ENCODE measurements around the gene STUB1.
A peak's percentile ranks its signal among the peaks of the same experiment; 100 is the strongest.

Gene STUB1

GRCh38 chr16:714558-715476 is 34.6 kb downstream of the STUB1 start, which contains the start of gene METRN:
Gene METRN (plus strand): TSS chr16:715118. CDS start chr16:715290, 172 bp downstream.
- DNase-seq: peak; percentile 92

GRCh38 chr16:715477-716199 is 35.4 kb downstream of the STUB1 start:
- no peak for DNase-seq

- DNase-seq: no peak
Measured at GRCh38 chr16:716200-716568, 36.0 kb downstream of the STUB1 start.

- no peak for DNase-seq
Measured at GRCh38 chr16:716768-717325, 36.6 kb downstream of the STUB1 start.

GRCh38 chr16:717450-718245 is 37.4 kb downstream of the STUB1 start:
- DNase-seq: no peak

GRCh38 chr16:718389-718788 is 38.2 kb downstream of the STUB1 start:
- no peak for DNase-seq

- no peak for DNase-seq
Measured at GRCh38 chr16:718922-719321, 38.7 kb downstream of the STUB1 start.

- peak; percentile 26 for DNase-seq
Measured at GRCh38 chr16:719815-720446, 39.7 kb downstream of the STUB1 start.

GRCh38 chr16:720447-720989 is 40.3 kb downstream of the STUB1 start:
- peak; percentile 87 for DNase-seq

GRCh38 chr16:720990-721764 is 41.0 kb downstream of the STUB1 start, which contains the start of gene ANTKMT:
Gene ANTKMT (plus strand): TSS chr16:721146. CDS start chr16:721275, 129 bp downstream.
- peak; percentile 82 for DNase-seq

GRCh38 chr16:721765-722540 is 41.7 kb downstream of the STUB1 start:
- DNase-seq: no peak

GRCh38 chr16:722835-723633 is 42.8 kb downstream of the STUB1 start:
- no peak for DNase-seq

- DNase-seq: no peak
Measured at GRCh38 chr16:723695-724094, 43.5 kb downstream of the STUB1 start.

GRCh38 chr16:724188-725040 is 44.2 kb downstream of the STUB1 start:
- no peak for DNase-seq

GRCh38 chr16:725041-725376 is 44.8 kb downstream of the STUB1 start:
- no peak for DNase-seq

- no peak for DNase-seq
Measured at GRCh38 chr16:725463-726187, 45.4 kb downstream of the STUB1 start.

GRCh38 chr16:726188-726437 is 45.9 kb downstream of the STUB1 start:
- no peak for DNase-seq

All from NCI-H2227 treated with DMSO at 0.1 percent for 48 hours (cell line).